Activated CD8-positive, alpha-beta T cell treated with anti-CD3 and anti-CD28 coated beads, Interleukin-2, amount 10 ng/mL, durations not matched to agents 7 days and 5 days (primary cell): ENCODE data around the gene SMIM41. TPM values are rescaled to one million over a fixed set of nuclear protein-coding genes. Genes with fewer than 3 reads are reported as not detected.

Experiments used
- ATAC-seq: fragments of 150-1000 bp; cut with Tn5 transposase; one replicate; pipeline ENCODE4 v1.10.0; 2021; ENCODE audit warnings: moderate library complexity
- CTCF ChIA-PET: fragments of 350-600 bp; sonication (Branson Sonifier 250); formaldehyde crosslinking; loops from one replicate; lab custom pipeline; 2021; ENCODE audit warnings: antibody characterized with exemption; lab: Charles Lee
- POLR2A ChIA-PET: fragments of 350-600 bp; sonication (Branson Sonifier 250); formaldehyde crosslinking; loops from one replicate; lab custom pipeline; 2021; ENCODE audit warnings: antibody characterized with exemption; lab: Charles Lee
- DNase-seq: peaks from one replicate; pipeline ENCODE4 v3.0.0-alpha.2; 2020
- H3K27ac Mint-ChIP-seq: one replicate; pipeline ENCODE4 v1.8.0; 2021; ENCODE audit warnings: mild to moderate bottlenecking, mixed read lengths
- H3K27me3 Mint-ChIP-seq: one replicate; pipeline ENCODE4 v1.8.0; 2021; ENCODE audit warnings: low read depth, mixed read lengths
- H3K36me3 Mint-ChIP-seq: one replicate; pipeline ENCODE4 v1.8.0; 2021; ENCODE audit warnings: low read depth, mixed read lengths
- H3K4me1 Mint-ChIP-seq: one replicate; pipeline ENCODE4 v1.8.0; 2021; ENCODE audit warnings: low read depth, mixed read lengths
- H3K4me3 Mint-ChIP-seq: one replicate; pipeline ENCODE4 v1.8.0; 2021; ENCODE audit warnings: mild to moderate bottlenecking, mixed read lengths
- H3K9me3 Mint-ChIP-seq: one replicate; pipeline ENCODE4 v1.8.0; 2022; ENCODE audit warnings: mixed read lengths; ENCODE audit not compliant: insufficient read depth
- total RNA-seq, 2 experiments: library from RNA; stranded (reverse); gene quantifications; one replicate each; pipeline ENCODE4 v1.2.3, GENCODE V29; 2021

SMIM41 gene
- total RNA-seq, 2 experiments from 2014 or later, result not detected

- peaks cover 6% of the 10 kb centered on the region for H3K27me3 Mint-ChIP-seq
- ChIA-PET CTCF (interaction anchor here (1.2 to 19.0 kb wide), 4 partner anchors 14 to 55 kb away, joined by 4 to 424 read pairs (median 6); no protein-coding TSS in a partner anchor), POLR2A (interaction anchor here (0.7 kb wide), 1 partner anchor 42 kb away, joined by 3 read pairs; no protein-coding TSS in a partner anchor)
- H3K36me3 Mint-ChIP-seq, result peaks cover 2% of the 10 kb centered on the region
- ATAC-seq (no peak), DNase-seq (no peak)
- H3K4me1 Mint-ChIP-seq, result peaks cover 34% of the 10 kb centered on the region
- H3K4me3 Mint-ChIP-seq, result no peak overlapping the region
- H3K27ac Mint-ChIP-seq, result no peak overlapping the region
- H3K9me3 Mint-ChIP-seq, result no peaks in the 10 kb centered on the region
Observed at GRCh38 chr12:52067081-52067374, 12.5 kb upstream of the SMIM41 start.

- Mint-ChIP-seq H3K4me3 (peak within 1 kb of the TSS; percentile 93), H3K27ac (peak within 1 kb of the TSS; percentile 99), H3K4me1 (peaks cover 54% of the 10 kb centered on the region), H3K27me3 (peaks cover 6% of the 10 kb centered on the region), H3K9me3 (no peaks in the 10 kb centered on the region), H3K36me3 (peaks cover 21% of the 10 kb centered on the region)
- ChIA-PET POLR2A (interaction anchor here (0.6 to 1.4 kb wide), 9 partner anchors 8 to 52 kb away, joined by 3 to 18 read pairs (median 3); partner anchors contain the start of gene NR4A1), CTCF (interaction anchor here (0.7 to 19.0 kb wide), 14 partner anchors 10 to 203 kb away, joined by 3 to 424 read pairs (median 6); partner anchors contain the start of gene NR4A1)
- peak; percentile 92 for DNase-seq
- peak; percentile 97 for ATAC-seq
Observed at GRCh38 chr12:52069327-52070184, 9.9 kb upstream of the SMIM41 start, which contains the start of gene ATG101. Gene ATG101, plus strand, starts transcription at chr12:52069978. Its CDS starts 3,673 bp downstream, at chr12:52073651.

DNA sequence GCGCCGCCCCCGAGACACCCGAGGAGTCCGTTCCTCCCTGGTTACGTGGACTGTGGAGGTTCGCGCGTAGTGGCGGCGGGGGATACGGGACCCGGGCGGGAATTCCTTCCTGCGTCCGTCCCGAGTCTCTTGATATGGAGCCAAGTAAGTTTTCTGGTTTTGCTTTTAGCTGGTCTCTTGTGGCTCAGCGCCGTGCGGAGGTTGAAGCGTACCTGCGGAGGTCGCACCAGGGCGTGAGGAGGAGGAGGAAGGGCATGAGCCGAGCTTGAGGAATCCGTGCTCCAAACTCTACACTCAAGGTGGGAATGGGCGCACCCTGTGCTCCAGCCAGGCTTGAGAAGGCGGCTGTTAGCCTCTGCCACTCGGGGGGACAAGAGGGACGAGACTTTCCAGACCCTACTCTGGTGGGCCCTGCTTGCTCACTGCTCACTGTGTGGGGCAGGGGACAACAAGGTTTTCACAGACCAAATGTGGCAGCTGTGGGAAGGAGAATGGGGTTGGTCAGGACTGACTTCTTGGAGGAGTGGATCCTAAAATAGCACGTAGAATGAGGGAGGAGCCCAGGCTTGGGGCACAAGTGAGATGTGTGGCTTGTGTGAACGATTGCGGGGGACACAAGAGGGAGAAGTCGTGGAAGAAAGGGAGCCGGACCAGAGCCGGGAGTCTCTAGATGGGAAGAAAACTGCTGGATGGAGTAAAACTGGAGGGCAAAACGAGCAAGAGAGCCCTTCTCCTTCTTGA is 9.1 kb upstream of the SMIM41 start:
- Mint-ChIP-seq H3K27ac (peak overlapping the region; percentile 99), H3K9me3 (no peaks in the 10 kb centered on the region), H3K4me3 (peak overlapping the region; percentile 93), H3K27me3 (peaks cover 3% of the 10 kb centered on the region), H3K4me1 (peaks cover 54% of the 10 kb centered on the region), H3K36me3 (peaks cover 27% of the 10 kb centered on the region)
- CTCF ChIA-PET, result interaction anchor here (0.9 to 19.0 kb wide), 12 partner anchors 11 to 44 kb away, joined by 3 to 424 read pairs (median 9); partner anchors contain the start of gene NR4A1
- POLR2A ChIA-PET, result interaction anchor here (0.6 to 1.4 kb wide), 7 partner anchors 11 to 827 kb away, joined by 3 to 18 read pairs (median 3); partner anchors contain the start of gene NR4A1
- no peak for DNase-seq
- ATAC-seq, result peak; percentile 12

DNA sequence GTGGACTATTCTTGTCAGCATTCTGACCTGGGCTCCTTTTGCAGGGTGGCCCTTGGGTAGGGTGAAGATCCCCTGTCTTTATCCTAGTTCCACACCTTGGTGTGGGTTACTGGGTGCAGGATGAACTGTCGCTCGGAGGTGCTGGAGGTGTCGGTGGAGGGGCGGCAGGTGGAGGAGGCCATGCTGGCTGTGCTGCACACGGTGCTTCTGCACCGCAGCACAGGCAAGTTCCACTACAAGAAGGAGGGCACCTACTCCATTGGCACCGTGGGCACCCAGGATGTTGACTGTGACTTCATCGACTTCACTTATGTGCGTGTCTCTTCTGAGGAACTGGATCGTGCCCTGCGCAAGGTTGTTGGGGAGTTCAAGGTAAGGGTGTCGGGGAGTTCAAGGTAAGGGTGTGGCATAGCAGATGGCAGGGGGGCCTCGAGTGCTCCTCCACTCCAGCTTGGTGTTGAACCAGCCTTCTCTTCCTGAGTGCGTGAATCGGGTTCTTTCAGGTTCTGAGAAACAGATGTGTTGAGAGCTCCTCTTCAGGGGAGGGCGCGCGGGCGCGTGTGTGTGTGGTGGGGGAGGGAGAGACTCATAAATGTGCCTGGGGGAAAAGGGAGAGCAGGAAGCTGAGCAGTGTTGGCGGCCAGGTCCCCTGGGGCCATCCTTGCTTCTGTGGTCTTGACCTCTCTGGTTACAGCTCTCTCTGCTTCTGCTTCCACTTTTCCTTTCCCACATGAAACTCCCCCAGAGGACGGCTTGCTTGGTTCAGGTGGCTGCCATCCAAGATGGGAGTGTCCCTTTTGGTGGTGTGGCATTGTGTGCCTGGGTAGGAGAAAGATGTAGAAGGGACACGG is 5.7 kb upstream of the SMIM41 start:
- Mint-ChIP-seq H3K9me3 (no peaks in the 10 kb centered on the region), H3K27ac (peak overlapping the region; percentile 71), H3K4me1 (peaks cover 44% of the 10 kb centered on the region), H3K36me3 (peaks cover 47% of the 10 kb centered on the region), H3K4me3 (no peak overlapping the region), H3K27me3 (no peaks in the 10 kb centered on the region)
- CTCF ChIA-PET, result interaction anchor here (0.7 to 19.0 kb wide), 4 partner anchors 9 to 48 kb away, joined by 3 to 424 read pairs (median 3); no protein-coding TSS in a partner anchor
- DNase-seq (no peak), ATAC-seq (no peak)
- POLR2A ChIA-PET, result no interaction called here

- H3K4me1 Mint-ChIP-seq, result peaks cover 37% of the 10 kb centered on the region
- H3K27me3 Mint-ChIP-seq, result no peaks in the 10 kb centered on the region
- no peak overlapping the region for H3K27ac Mint-ChIP-seq
- H3K4me3 Mint-ChIP-seq, result no peak overlapping the region
- POLR2A ChIA-PET, result no interaction called here
- CTCF ChIA-PET, result interaction anchor here (19.0 kb wide), 1 partner anchor 49 kb away, joined by 424 read pairs; no protein-coding TSS in a partner anchor
- no peaks in the 10 kb centered on the region for H3K9me3 Mint-ChIP-seq
- no peak for ATAC-seq
- no peak for DNase-seq
- peaks cover 47% of the 10 kb centered on the region for H3K36me3 Mint-ChIP-seq
Observed at GRCh38 chr12:52074971-52075724, 4.4 kb upstream of the SMIM41 start.

- peaks cover 27% of the 10 kb centered on the region for H3K4me1 Mint-ChIP-seq
- H3K27me3 Mint-ChIP-seq, result no peaks in the 10 kb centered on the region
- ChIA-PET CTCF (interaction anchor here (19.0 kb wide), 1 partner anchor 51 kb away, joined by 424 read pairs; no protein-coding TSS in a partner anchor), POLR2A (no interaction called here)
- no peak overlapping the region for H3K4me3 Mint-ChIP-seq
- no peak for ATAC-seq
- no peak overlapping the region for H3K27ac Mint-ChIP-seq
- H3K36me3 Mint-ChIP-seq, result peaks cover 47% of the 10 kb centered on the region
- DNase-seq, result no peak
- no peaks in the 10 kb centered on the region for H3K9me3 Mint-ChIP-seq
Observed at GRCh38 chr12:52076811-52077210, 2.7 kb upstream of the SMIM41 start.

DNA sequence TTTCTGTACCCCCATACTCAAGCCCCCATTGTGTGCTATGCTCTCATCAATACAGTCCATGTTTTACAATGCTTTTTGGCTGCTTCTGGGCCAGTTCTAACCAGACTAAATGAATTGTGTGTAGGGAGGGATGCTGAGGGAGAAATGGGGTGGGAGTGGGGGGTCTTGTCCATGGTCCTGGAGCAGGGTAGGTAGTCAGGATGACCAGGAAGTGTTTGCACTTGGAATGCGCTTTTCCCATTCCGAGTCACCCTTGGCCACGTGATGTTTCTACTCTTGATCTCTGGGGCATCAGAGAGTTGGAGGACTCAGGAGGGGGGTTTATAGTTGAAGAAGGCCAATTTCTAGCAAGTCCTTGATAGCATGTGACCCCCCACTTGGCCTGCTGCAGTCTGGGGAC is 1.2 kb upstream of the SMIM41 start:
- no peak overlapping the region for H3K4me3 Mint-ChIP-seq
- ChIA-PET POLR2A (interaction anchor here (1.1 kb wide), 1 partner anchor 10 kb away, joined by 4 read pairs; no protein-coding TSS in a partner anchor), CTCF (interaction anchor here (15.1 kb wide), 1 partner anchor 52 kb away, joined by 486 read pairs; no protein-coding TSS in a partner anchor)
- no peaks in the 10 kb centered on the region for H3K27me3 Mint-ChIP-seq
- H3K36me3 Mint-ChIP-seq, result peaks cover 37% of the 10 kb centered on the region
- H3K27ac Mint-ChIP-seq, result no peak overlapping the region
- no peak for DNase-seq
- peaks cover 24% of the 10 kb centered on the region for H3K4me1 Mint-ChIP-seq
- ATAC-seq, result no peak
- H3K9me3 Mint-ChIP-seq, result no peaks in the 10 kb centered on the region

DNA sequence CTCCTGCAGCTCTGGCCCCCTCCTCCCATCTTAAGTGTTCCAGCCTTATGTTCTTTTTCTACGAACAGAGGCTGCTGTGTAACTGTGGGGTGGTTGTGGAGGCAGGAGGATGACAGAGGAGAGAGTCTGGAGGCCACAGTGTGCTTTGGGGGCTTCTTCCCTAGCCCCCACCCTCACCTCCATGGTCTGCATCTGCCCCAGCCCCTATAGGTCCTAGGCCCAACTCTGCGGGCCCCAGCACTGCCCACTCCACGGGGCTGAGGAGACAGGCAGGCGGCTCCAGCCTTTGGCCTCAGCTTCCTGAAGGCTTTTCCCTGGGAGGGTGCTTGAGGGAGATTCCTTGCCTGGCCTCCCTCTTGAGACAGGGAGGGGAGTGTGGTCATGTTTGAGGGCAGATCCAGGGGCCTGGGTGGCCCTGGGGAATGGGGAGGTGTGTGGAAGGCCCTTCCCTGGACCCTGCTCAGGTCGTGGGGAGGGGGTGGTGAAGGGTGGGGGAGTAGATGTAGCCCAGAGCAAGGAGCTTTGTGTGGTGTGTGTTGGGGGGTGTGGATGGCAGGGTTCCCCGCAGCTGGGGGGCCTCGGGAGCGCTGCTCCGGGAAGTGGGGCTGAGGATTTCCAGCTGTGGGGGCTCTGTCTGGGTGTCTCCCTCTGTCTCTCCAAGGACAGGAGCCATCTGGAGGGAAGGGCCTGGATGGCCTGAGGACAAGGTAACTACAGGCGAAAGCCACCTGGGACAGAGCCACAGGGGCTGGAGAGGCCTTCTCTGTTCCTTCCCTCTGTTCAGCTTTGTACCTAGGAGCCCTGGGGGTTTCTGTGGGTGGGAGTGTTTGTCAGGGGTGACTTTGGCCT is 1.1 kb downstream of the SMIM41 start:
- no peak overlapping the region for H3K27ac Mint-ChIP-seq
- ATAC-seq, result no peak
- no peaks in the 10 kb centered on the region for H3K27me3 Mint-ChIP-seq
- POLR2A ChIA-PET, result interaction anchor here (1.4 to 3.2 kb wide), 2 partner anchors 10 to 55 kb away, joined by 3 to 9 read pairs; partner anchors contain the start of gene ATG101
- H3K4me1 Mint-ChIP-seq, result peaks cover 18% of the 10 kb centered on the region
- DNase-seq, result no peak
- CTCF ChIA-PET, result interaction anchor here (1.6 to 15.1 kb wide), 4 partner anchors 10 to 87 kb away, joined by 6 to 486 read pairs (median 22); partner anchors contain the start of gene ATG101
- H3K9me3 Mint-ChIP-seq, result no peaks in the 10 kb centered on the region
- no peak overlapping the region for H3K4me3 Mint-ChIP-seq
- peaks cover 19% of the 10 kb centered on the region for H3K36me3 Mint-ChIP-seq

GRCh38 chr12:52081263-52081733 is 1.8 kb downstream of the SMIM41 start:
- POLR2A ChIA-PET, result interaction anchor here (1.4 to 3.2 kb wide), 2 partner anchors 11 to 56 kb away, joined by 3 to 9 read pairs; partner anchors contain the start of gene ATG101
- CTCF ChIA-PET, result interaction anchor here (0.8 to 15.1 kb wide), 6 partner anchors 10 to 88 kb away, joined by 3 to 486 read pairs (median 14); partner anchors contain the start of gene ATG101
- Mint-ChIP-seq H3K9me3 (no peaks in the 10 kb centered on the region), H3K27me3 (no peaks in the 10 kb centered on the region), H3K4me3 (no peak overlapping the region), H3K4me1 (peaks cover 18% of the 10 kb centered on the region), H3K36me3 (peaks cover 16% of the 10 kb centered on the region), H3K27ac (peak overlapping the region; percentile 67)
- ATAC-seq (peak; percentile 35), DNase-seq (no peak)
